H9 (cell line): Measurements from ENCODE around the gene ADH7. TPM values are rescaled to one million over a fixed set of nuclear protein-coding genes. Genes with fewer than 3 reads are reported as not detected.

Source experiments
- DNase-seq: peaks from one replicate; pipeline ENCODE4 v3.0.0-alpha.2; 2017
- H2AFZ ChIP-seq: one replicate; pipeline ENCODE4 v1.6.1; 2013; ENCODE audit warnings: mild to moderate bottlenecking, low read length, control low read depth, moderate library complexity
- H2AK5ac ChIP-seq: 2 replicates; pipeline ENCODE4 v1.6.1; 2013; ENCODE audit warnings: low read length, control low read depth, mixed read lengths; ENCODE audit not compliant: insufficient read length
- H2BK120ac ChIP-seq: one replicate; pipeline ENCODE4 v1.6.1; 2013; ENCODE audit warnings: low read depth, mild to moderate bottlenecking, low read length, control low read depth, inconsistent platforms; ENCODE audit not compliant: poor library complexity, severe bottlenecking
- H2BK12ac ChIP-seq: 2 replicates; pipeline ENCODE4 v1.6.1; 2013; ENCODE audit warnings: low read length, control low read depth, mixed read lengths, low read depth; ENCODE audit not compliant: insufficient read length
- H2BK15ac ChIP-seq: 2 replicates; pipeline ENCODE4 v1.6.1; 2013; ENCODE audit warnings: low read depth, low read length, control low read depth
- H2BK20ac ChIP-seq: one replicate; pipeline ENCODE4 v1.6.1; 2013; ENCODE audit warnings: low read depth, mild to moderate bottlenecking, low read length, control low read depth, inconsistent platforms; ENCODE audit not compliant: poor library complexity, severe bottlenecking
- H2BK5ac ChIP-seq: 2 replicates; pipeline ENCODE4 v1.6.1; 2013; ENCODE audit warnings: low read length, control low read depth, mixed read lengths; ENCODE audit not compliant: insufficient read length
- H3K14ac ChIP-seq: 2 replicates; pipeline ENCODE4 v1.6.1; 2013; ENCODE audit warnings: low read length, control low read depth; ENCODE audit not compliant: insufficient read depth
- H3K18ac ChIP-seq: 2 replicates; pipeline ENCODE4 v1.6.1; 2013; ENCODE audit warnings: low read depth, mild to moderate bottlenecking, mixed read lengths, low read length, control low read depth; ENCODE audit not compliant: insufficient read length
- H3K23ac ChIP-seq: 2 replicates; pipeline ENCODE4 v1.6.1; 2013; ENCODE audit warnings: low read length, control low read depth, mixed read lengths, low read depth; ENCODE audit not compliant: insufficient read length
- H3K23me2 ChIP-seq: 2 replicates; pipeline ENCODE4 v1.6.1; 2013; ENCODE audit warnings: low read depth, mild to moderate bottlenecking, mixed read lengths, low read length, control low read depth; ENCODE audit not compliant: insufficient read length, poor library complexity, severe bottlenecking
- H3K27ac ChIP-seq: 2 replicates; pipeline ENCODE4 v1.5.1; 2013; ENCODE audit warnings: low read length, control low read depth, mixed read lengths, low read depth; ENCODE audit not compliant: insufficient read length
- H3K27me3 ChIP-seq: 2 replicates; pipeline ENCODE4 v1.6.1; 2013; ENCODE audit warnings: low read length, control low read depth, inconsistent platforms; ENCODE audit not compliant: insufficient read depth
- H3K4ac ChIP-seq: 2 replicates; pipeline ENCODE4 v1.6.1; 2013; ENCODE audit warnings: low read depth, mild to moderate bottlenecking, control low read depth, inconsistent platforms, low read length, moderate library complexity
- H3K4me1 ChIP-seq: 2 replicates; pipeline ENCODE4 v1.6.1; 2013; ENCODE audit warnings: low read length, control low read depth, inconsistent platforms; ENCODE audit not compliant: insufficient read depth
- H3K4me2 ChIP-seq: 2 replicates; pipeline ENCODE4 v1.6.1; 2013; ENCODE audit warnings: low read length, control low read depth, mixed read lengths; ENCODE audit not compliant: insufficient read length, insufficient read depth
- H3K56ac ChIP-seq: 2 replicates; pipeline ENCODE4 v1.6.1; 2013; ENCODE audit warnings: low read depth, mild to moderate bottlenecking, mixed read lengths, low read length, control low read depth; ENCODE audit not compliant: insufficient read length
- H3K79me1 ChIP-seq: 2 replicates; pipeline ENCODE4 v1.6.1; 2013; ENCODE audit warnings: low read depth, mild to moderate bottlenecking, moderate library complexity, low read length, control low read depth, inconsistent platforms; ENCODE audit not compliant: insufficient read depth, poor library complexity, severe bottlenecking
- H3K79me2 ChIP-seq: 2 replicates; pipeline ENCODE4 v1.6.1; 2013; ENCODE audit warnings: low read length, control low read depth, inconsistent platforms; ENCODE audit not compliant: insufficient read depth
- H3K9ac ChIP-seq: 2 replicates; pipeline ENCODE4 v1.6.1; 2013; ENCODE audit warnings: low read length, control low read depth, mixed read lengths; ENCODE audit not compliant: insufficient read length; ENCODE audit errors: extremely low read depth
- H3K9me3 ChIP-seq: one replicate; pipeline ENCODE4 v1.6.1; 2013; ENCODE audit warnings: low read depth, low read length, inconsistent platforms; ENCODE audit not compliant: control insufficient read depth
- H3T11ph ChIP-seq: one replicate; pipeline ENCODE4 v1.6.1; 2013; ENCODE audit warnings: mild to moderate bottlenecking, low read length, control low read depth, inconsistent platforms
- H4K20me1 ChIP-seq: one replicate; pipeline ENCODE4 v1.6.1; 2013; ENCODE audit not compliant: control insufficient read depth, insufficient read length, insufficient read depth
- H4K5ac ChIP-seq: 2 replicates; pipeline ENCODE4 v1.6.1; 2013; ENCODE audit warnings: low read depth, mild to moderate bottlenecking, mixed read lengths, low read length, control low read depth; ENCODE audit not compliant: insufficient read length
- H4K8ac ChIP-seq: replicated peaks from 2 replicates; pipeline ENCODE4 v1.6.1; 2013; ENCODE audit warnings: low read length, control low read depth, mixed read lengths, low read depth; ENCODE audit not compliant: insufficient read length
- H4K91ac ChIP-seq: 2 replicates; pipeline ENCODE4 v1.6.1; 2013; ENCODE audit warnings: low read depth, mild to moderate bottlenecking, moderate library complexity, mixed read lengths, low read length, control low read depth; ENCODE audit not compliant: insufficient read length
- H3K27ac Mint-ChIP-seq, 3 experiments: 2 replicates in 2 of 3; 3 replicates in 1 of 3; pipeline ENCODE4 v1.8.0; 2020 to 2021; ENCODE audit warnings: mixed read lengths in 3 of 3, mild to moderate bottlenecking in 1 of 3, moderate library complexity in 1 of 3
- H3K27me3 Mint-ChIP-seq: 2 replicates; pipeline ENCODE4 v1.8.0; 2021; ENCODE audit warnings: low read depth, mild to moderate bottlenecking, moderate library complexity, mixed read lengths
- H3K36me3 Mint-ChIP-seq, 3 experiments: 2 replicates in 2 of 3; 3 replicates in 1 of 3; pipeline ENCODE4 v1.8.0; 2020 to 2021; ENCODE audit warnings: low read depth in 3 of 3, mixed read lengths in 3 of 3; ENCODE audit not compliant: insufficient read depth in 1 of 3
- H3K4me1 Mint-ChIP-seq, 2 experiments: 2 replicates each; pipeline ENCODE4 v1.8.0; 2020; ENCODE audit warnings: mixed read lengths in 2 of 2
- H3K4me3 Mint-ChIP-seq, 2 experiments: 2 replicates in 1 of 2; 3 replicates in 1 of 2; pipeline ENCODE4 v1.8.0; 2020 to 2021; ENCODE audit warnings: mild to moderate bottlenecking in 2 of 2, mixed read lengths in 2 of 2, moderate library complexity in 1 of 2
- H3K9me3 Mint-ChIP-seq, 2 experiments: 2 replicates in 1 of 2; 3 replicates in 1 of 2; pipeline ENCODE4 v1.8.0; 2020; ENCODE audit warnings: mild to moderate bottlenecking in 2 of 2, mixed read lengths in 2 of 2, moderate library complexity in 1 of 2
- total RNA-seq: library from RNA; stranded (reverse); gene quantifications from 2 replicates; pipeline ENCODE4 v1.2.1, GENCODE V29; 2021
- TF ChIP-seq, protein P1 (sequence below): fragments of 200-600 bp; sonication (generic); conservative IDR thresholded peaks from 3 replicates; pipeline ENCODE4 v1.8.0; 2021; ENCODE audit warnings: antibody characterized with exemption, mild to moderate bottlenecking

Gene ADH7
- total RNA-seq, 1 experiment from 2014 or later: not detected

DNA sequence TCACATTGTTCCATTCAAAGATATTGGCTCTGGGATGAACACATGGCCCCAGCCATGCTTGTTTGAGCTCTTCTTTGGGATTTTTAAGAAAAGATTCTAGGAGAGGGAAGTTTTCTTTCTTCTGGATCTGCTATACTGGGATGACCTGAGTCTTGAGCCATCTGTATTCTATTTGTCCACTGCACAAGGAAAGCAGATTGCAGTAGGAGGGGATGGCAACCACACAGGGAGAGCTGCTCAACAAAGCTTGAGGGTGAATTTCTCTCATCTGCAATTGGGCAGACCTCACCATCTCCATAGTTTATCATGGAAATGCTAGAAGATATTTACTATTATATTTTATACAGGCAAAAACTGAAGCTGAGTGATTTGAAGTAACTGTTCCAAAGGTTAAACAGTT, 34.3 kb downstream of the ADH7 start:
- Histone ChIP-seq H3K23ac (no peak overlapping the region), H3K27me3 (no peaks in the 10 kb centered on the region), H4K8ac (no peak overlapping the region), H3K18ac (no peak overlapping the region), H2BK20ac (no peak overlapping the region), H3K14ac (no peak overlapping the region), H4K20me1 (no peaks in the 10 kb centered on the region), H2AK5ac (no peak overlapping the region), H2BK120ac (no peak overlapping the region), H2BK12ac (no peak overlapping the region), H4K5ac (no peak overlapping the region), H3K4ac (no peak overlapping the region), H3K23me2 (no peaks in the 10 kb centered on the region), H3K27ac (no peak overlapping the region), H3K9me3 (no peaks in the 10 kb centered on the region), H3T11ph (no peak overlapping the region), H3K4me2 (no peak overlapping the region), H4K91ac (no peak overlapping the region), H3K79me1 (no peaks in the 10 kb centered on the region), H3K4me1 (no peaks in the 10 kb centered on the region; the same call in 1 of the 2 replicates), H2BK5ac (no peak overlapping the region), H2AFZ (no peak overlapping the region), H3K79me2 (no peaks in the 10 kb centered on the region), H3K56ac (no peak overlapping the region), H2BK15ac (no peak overlapping the region), H3K9ac (no peak overlapping the region)
- peaks cover 0 to 2% (median 0%) of the 10 kb centered on the region in 3 experiments; a peak in 1 of 7 replicates for H3K36me3 Mint-ChIP-seq
- H3K4me1 Mint-ChIP-seq: peaks cover 17 to 18% of the 10 kb centered on the region in 2 experiments
- H3K9me3 Mint-ChIP-seq: peaks cover 0 to 5% of the 10 kb centered on the region in 2 experiments; a peak in 2 of 5 replicates
- TF ChIP-seq, protein P1, sequence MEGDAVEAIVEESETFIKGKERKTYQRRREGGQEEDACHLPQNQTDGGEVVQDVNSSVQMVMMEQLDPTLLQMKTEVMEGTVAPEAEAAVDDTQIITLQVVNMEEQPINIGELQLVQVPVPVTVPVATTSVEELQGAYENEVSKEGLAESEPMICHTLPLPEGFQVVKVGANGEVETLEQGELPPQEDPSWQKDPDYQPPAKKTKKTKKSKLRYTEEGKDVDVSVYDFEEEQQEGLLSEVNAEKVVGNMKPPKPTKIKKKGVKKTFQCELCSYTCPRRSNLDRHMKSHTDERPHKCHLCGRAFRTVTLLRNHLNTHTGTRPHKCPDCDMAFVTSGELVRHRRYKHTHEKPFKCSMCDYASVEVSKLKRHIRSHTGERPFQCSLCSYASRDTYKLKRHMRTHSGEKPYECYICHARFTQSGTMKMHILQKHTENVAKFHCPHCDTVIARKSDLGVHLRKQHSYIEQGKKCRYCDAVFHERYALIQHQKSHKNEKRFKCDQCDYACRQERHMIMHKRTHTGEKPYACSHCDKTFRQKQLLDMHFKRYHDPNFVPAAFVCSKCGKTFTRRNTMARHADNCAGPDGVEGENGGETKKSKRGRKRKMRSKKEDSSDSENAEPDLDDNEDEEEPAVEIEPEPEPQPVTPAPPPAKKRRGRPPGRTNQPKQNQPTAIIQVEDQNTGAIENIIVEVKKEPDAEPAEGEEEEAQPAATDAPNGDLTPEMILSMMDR: no peak
- no peak overlapping the region for H3K27ac Mint-ChIP-seq
- no peaks in the 10 kb centered on the region for H3K27me3 Mint-ChIP-seq
- H3K4me3 Mint-ChIP-seq: no peak overlapping the region
- no peak for DNase-seq
